ELR (cell line): Measurements from ENCODE around the gene SPRR2G.
"Not testable (repeated sequence)": the region's sequence is repeated elsewhere in the genome, so short reads cannot be mapped to it uniquely, and the experiment has no call there.

Source experiments
- DNase-seq: peaks from one replicate; pipeline ENCODE4 v3.0.0-alpha.2; 2015; ENCODE audit warnings: low read depth

The SPRR2G gene

DNA sequence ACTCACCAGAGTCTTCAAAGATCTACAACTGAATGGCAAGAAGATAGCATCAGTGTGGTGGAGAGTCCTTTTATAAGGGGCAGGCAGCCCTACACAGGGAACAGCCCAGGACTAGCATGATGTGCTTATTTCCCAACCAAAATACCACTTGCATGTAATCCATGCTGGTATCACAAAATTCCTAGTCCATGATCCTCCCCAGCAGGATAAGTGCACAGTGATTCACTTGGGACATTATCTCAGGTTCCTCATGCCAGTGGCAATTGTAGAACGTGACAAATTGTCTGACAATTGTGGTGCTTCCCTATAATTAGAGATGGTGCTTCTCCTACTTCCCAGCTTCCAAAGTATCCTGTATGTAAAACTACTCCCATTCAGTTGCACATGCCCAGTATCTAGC, at the start of gene SPRR2G:
Gene SPRR2G, minus strand, starts transcription at position 45 of the 400 bp plus-strand sequence. CDS start 780 bp downstream, outside the sequence.
- DNase-seq, result no peak

GRCh38 chr1:153195216-153195615, 44.5 kb upstream of the SPRR2G start:
- no peak for DNase-seq

DNA sequence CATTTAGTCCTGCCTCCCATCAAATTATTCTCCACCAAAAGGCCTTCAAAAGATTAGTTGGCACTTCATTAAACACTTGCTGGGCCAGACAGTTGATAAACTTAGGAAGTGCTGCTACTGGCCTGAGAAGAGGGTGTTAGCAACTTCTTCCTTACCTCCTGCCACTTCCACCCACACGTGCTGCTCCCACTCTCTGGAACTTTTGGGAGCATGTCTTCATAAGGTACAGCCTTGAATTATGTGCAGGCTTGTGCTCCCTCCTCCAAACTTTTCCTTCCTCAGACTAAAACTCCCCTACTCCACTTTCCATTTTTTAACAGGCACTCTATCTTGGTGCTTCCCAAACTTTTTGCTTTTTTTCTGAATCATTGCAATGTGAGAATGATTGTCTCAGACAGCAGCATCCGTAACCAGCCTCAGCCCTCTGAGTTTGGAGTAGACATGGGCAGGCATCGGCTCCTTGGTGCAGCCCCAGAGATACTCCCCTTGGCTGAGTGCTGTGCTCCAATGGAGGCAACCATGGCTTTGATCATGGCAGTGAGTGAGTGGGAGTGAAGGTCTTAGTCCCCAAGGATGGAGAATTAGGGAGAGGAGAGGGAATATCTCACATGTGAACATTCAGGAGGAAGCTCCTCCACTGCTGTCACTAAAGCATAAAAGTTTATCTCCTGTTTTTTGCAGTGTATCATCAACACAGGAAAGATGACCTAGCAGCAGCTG, 43.8 kb upstream of the SPRR2G start:
- DNase-seq, result no peak

DNA sequence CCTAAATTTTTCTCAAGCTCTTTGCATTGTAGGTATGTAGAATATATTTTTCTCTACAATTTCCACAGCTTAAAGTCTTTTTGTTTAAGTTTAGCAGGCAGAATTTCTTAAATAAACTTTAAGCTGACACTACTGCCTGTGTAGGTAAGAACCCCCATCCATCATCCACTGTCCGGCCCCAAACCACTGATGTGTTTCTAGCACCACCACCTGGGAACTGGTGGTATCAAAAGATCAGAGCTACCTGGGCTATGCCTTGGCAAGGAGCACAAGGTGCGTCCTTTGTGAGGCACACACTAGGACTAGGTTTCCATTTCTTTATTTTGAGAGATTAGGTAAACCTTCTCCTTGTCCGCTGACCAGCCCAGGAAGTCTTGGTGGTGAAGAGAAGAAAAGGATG, 42.0 kb upstream of the SPRR2G start:
- DNase-seq, result peak; percentile 30

DNA sequence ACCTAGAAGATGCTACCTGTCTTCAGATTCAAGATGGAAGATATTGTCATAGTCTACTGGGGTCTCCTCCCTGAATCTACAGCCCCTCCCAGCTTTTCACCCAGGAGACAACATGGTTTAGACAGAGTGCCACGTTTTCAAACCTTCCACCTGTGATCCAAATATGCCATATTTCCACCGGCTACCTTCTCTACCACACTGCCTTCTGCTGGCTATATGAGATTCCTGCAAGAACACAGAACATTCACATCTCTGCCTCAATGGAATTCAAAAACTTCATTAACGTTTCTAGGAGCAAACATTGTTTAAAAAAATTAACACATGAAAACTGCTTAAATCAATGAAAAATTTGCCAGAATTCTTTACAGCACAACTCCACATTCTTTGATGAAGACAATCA, 39.7 kb upstream of the SPRR2G start:
- DNase-seq, result peak; percentile 12

DNA sequence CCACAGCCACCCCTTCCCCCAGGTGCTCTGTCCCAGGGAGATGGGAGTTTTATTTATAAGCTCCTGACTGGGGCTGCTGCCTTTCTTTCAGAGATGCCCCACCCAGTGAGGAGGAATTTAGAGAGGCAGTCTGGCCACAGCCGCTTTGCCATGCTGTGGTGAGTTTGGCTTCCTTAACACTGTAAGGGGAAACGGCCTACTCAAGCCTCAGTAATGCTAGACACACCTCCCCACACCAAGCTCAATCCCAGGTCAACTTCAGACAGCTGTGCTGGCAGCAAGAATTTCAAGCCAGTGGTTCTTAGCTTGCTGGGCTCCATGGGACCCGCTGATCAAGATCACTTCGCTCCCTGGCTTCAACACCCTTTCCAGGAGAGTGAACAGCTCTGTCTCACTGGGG, 37.6 kb upstream of the SPRR2G start:
- DNase-seq, result peak; percentile 8

- no peak for DNase-seq
These were observed 29.9 kb upstream of the SPRR2G start for GRCh38 chr1:153180556-153180955.

DNA sequence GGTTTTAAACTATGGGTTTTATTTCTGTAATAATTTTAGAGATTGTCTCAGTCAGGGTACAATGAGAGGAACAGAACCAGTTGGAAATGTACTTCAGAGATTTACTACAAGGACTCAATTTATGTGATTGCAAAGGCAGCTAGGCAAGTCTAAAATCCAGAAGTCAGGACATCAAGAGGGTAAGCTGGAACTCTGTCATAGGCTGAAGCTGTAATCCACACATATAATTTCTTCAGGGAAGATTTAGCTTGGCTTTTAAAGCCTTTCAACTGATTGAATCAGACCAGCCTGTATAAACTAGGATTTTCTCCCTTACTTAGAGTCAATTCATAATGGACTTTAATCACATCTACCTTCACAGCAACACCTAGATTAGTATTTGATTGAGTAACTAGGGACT, 28.2 kb upstream of the SPRR2G start:
- no peak for DNase-seq

- DNase-seq, result no peak
These were observed 23.9 kb upstream of the SPRR2G start for GRCh38 chr1:153174624-153175023.

DNA sequence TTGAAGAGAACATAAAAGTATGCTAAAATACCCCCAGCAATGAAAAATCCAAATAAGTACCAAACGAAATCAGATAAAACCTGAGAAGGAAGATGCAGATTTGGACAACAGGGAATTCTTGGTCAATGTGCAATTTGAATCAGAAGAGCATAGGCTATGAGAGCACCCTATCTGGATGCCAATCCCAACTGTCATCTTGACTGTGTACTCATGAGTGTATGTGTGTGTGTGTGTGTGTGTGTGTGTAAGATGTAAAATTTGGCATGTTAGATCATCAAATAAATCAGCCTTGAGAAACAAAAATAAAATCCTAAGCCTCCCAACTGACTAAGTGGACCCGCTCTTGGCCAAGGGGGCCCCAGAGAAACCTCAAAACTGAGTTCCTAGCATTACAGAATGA, 18.0 kb upstream of the SPRR2G start:
- DNase-seq, result no peak

GRCh38 chr1:153155541-153155940, 4.9 kb upstream of the SPRR2G start:
- no peak for DNase-seq

GRCh38 chr1:153152481-153152880, 1.8 kb upstream of the SPRR2G start:
- no peak for DNase-seq

GRCh38 chr1:153141377-153141776, 9.3 kb downstream of the SPRR2G start:
- no peak for DNase-seq

DNA sequence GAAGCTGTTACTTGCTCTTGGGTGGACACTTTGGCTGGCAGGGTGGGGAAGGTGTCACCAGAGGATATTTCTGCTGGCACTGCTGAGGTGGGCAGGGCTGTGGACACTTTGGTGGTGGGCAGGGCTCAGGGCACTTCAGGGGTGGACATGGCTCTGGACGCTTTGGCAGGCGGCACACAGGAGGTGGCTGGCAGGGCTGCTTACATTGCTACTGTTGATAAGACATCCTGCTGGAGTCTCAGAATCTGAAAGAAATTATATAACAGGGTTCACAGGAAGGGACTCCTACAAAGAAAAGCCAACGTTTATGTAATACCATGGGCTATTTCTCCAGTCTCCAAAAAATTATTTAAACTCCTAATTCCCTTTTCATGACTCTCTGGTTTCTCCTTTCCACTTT, 10.2 kb downstream of the SPRR2G start:
- no peak for DNase-seq

- DNase-seq, result no peak
These were observed 16.9 kb downstream of the SPRR2G start for GRCh38 chr1:153133743-153134142.

- no peak for DNase-seq
These were observed 17.4 kb downstream of the SPRR2G start for GRCh38 chr1:153133267-153133666.

GRCh38 chr1:153128688-153129087, 22.0 kb downstream of the SPRR2G start:
- not testable (repeated sequence) for DNase-seq

- DNase-seq, result no peak
These were observed 23.4 kb downstream of the SPRR2G start for GRCh38 chr1:153127296-153127695.

DNA sequence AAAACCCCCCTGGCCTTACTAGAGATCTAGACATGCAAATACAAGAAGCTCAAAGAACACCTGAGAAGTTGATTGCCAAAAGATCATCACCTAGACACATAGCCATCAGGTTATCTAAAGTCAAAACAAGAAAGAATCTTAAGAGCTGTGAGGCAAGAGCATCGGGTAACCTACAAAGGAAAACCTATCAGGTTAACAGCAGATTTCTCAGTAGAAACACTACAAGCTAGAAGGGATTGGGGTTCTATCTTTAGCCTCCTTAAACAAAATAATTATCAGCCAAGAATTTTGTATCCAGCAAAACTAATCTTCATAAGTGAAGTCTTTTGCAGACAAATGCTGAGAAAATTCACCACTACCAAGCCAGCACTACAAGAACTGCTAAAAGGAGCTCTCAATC, 25.2 kb downstream of the SPRR2G start:
- no peak for DNase-seq

DNA sequence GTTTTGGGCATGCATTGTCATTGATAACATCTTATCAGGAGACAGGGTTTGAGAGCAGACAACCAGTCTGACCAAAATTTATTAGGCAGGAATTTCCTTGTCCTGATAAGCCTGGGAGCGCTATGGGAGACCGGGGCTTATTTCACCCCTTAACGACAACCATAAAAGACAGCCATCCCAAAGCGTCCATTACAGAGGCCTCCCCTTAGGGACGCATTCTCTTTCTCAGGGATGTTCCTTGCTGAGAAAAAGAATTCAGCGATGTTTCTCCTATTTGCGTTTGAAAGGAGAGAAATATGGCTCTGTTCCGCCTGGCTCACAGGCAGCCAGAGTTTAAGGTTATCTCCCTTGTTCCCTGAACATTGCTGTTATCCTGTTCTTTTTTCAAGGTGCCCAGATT, 26.9 kb downstream of the SPRR2G start:
- DNase-seq, result not testable (repeated sequence)

DNA sequence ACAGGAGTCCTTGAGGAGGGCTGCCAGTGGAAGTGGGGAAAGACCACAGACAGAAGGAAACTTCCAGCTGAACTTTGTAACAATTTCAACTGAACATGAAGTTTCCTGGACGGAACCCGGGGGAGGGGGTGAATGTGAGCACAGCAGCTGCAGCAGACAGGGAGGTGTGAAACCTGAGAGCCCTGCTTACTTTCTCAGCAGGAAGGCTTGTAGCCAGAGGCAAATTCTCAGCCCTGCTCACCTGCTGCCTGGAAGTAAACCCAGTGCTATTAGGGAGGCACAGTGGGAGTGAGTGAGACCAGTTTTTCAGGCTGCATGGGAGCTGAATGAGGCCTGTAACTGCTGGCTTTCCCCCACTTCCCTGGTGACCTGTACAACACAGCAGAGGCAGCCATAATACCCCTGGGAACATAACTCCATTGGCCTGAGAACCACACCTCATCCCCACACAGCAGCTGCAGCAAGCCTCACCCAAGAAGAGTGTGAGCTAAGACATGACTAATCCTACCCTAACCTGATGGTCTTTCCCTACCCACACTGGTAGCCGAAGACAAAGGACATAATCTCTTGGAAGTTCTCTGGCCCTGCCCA, 27.8 kb downstream of the SPRR2G start:
- no peak for DNase-seq

DNA sequence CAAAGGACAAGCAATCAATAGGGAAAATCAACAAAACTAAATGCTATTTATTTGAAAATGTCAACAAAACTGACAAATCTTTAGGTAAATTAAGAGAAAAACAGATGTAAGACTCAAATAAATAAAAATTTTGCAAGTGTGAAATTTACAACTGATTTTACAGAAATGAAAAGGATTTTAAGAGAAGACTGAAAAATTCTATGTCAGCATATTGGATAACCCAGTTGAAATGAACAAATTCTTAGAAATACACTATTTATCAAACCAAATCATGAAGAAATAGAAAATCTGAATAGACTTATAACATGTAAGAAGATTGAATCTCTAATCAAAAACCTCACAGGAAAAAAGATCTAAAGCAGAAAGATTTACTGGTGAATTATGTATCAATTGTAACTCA, 29.7 kb downstream of the SPRR2G start:
- no peak for DNase-seq

GRCh38 chr1:153119491-153119971, 31.2 kb downstream of the SPRR2G start:
- DNase-seq, result no peak

DNA sequence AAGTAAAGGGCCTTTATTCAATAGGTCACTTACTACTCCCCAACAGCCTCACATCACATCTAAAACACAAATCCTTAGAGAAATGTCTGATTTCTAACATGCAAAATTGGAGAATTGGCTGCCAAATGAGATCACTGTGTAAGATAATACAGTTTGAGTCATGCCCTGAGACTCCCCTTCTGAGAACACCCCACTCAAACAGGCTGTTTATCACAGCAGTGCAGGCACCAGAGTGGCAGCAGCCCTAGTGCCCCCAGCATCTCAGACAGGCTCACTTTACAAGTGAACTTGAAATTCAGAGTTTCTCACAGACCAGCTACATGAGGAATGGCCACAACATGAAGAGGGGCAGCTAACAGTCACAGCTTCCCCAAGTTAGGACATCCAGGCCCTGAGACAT, 35.4 kb downstream of the SPRR2G start:
- DNase-seq, result not testable (repeated sequence)
